NCI-H446 (cell line): Measurements from ENCODE around the gene ZBTB5.

Experiments used
- DNase-seq, 2 experiments: peaks; one replicate each; lab custom pipeline; 2025; lab: John Stamatoyannopoulos, UW

ZBTB5 gene

DNA sequence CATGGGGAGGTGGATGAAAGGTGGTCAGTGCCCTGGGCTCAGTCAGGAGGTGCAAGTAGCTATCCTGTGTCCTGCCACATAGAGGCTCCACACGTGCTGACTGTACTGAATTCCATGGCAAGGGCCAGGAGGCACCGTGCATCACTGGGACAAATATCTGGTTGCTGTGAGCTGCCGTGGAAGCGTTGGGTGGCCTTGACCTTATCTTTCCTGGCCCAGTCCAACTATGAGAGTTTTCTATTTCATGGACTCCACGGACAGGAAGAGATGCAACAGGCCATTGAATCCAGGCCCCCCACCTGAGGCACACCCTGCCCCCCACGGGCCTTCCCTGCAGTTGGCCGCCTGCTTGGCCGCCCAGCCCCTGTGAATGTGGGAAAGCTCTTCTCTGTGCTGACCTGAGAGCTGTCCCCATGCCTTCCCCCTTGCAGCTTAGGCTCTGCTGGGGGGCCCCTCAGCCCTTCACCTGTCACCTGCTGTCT is 41.0 kb downstream of the ZBTB5 start:
- DNase-seq = no peak

DNA sequence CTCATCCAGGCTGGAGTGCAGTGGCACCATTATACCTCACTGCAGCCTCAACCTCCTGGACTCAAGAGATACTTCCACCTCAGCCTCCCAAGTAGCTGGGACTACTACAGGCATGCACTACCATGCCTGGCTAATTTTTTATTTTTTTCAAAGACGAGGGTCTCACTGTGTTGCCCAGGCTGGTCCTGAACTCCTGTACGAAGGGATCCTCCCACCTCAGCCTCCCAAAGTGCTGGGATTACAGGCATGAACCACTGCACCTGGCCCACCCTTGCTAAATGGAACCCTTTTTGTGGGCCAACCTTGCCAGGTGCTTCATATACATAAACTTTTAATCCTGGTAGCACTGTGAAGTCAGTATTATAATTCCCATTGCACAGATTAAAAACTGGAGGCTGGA is 41.7 kb downstream of the ZBTB5 start:
- no peak for DNase-seq

DNA sequence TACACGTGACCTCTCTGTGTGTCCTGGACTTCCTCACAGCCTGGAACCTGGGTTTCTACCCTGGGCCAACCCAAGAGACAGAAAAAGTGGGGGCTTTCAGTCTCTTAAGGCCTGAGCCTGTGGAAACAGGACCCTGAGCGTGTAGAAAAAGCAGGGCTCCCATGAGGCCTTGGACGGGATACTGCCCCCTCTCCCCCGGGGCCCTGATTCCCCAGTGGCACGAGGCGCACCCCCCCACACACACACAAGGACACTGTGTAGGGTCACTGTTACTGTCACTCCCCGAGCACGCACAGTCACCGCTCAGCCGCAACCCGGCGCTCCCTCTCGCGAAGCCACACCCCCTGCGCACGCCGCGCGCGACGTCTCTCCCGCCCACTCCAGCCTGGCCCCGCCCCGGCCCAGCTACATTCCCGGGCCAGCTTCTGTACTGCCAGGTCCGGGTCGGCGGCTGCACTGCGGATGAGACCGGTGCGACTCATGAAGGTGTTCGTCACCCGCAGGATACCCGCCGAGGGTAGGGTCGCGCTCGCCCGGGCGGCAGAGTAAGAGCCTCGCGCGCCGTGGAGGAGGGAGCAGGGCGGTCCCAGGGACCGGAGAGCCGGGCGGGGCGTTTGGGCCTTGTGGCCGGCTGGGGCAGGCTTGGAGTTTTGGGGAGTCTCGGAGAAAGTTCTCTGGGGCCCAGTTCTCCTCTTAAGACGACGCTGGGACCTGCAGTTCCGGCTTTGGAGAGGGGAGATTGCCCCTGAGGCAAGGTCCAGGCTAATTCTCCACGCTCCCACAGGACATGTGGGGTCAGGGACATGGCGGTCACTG is 42.8 kb downstream of the ZBTB5 start, which contains the start of gene GRHPR:
Gene GRHPR, plus strand, starts transcription at position 408 of the 816 bp plus-strand sequence. Its CDS starts 55 bp downstream, at position 463.
- peak; percentile 37 to 84 for DNase-seq

DNA sequence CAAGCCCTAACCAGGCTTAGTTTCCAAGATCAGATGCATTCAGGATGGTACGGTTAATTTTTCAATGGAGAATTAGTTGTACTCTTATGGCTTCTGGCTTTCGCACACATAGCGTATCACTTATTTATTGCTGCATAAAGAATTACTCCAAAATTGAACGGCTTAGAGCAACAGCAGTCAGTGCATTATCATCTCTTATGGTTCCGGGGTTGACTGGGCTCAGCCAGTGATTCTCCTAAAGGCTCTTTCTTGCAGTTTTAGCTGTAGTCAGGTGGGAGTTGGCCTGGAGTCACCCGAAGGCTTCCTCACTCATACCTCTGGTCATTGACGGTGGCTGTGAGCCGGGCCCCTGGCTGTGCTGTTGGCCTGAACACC is 43.3 kb downstream of the ZBTB5 start:
- no peak for DNase-seq

DNA sequence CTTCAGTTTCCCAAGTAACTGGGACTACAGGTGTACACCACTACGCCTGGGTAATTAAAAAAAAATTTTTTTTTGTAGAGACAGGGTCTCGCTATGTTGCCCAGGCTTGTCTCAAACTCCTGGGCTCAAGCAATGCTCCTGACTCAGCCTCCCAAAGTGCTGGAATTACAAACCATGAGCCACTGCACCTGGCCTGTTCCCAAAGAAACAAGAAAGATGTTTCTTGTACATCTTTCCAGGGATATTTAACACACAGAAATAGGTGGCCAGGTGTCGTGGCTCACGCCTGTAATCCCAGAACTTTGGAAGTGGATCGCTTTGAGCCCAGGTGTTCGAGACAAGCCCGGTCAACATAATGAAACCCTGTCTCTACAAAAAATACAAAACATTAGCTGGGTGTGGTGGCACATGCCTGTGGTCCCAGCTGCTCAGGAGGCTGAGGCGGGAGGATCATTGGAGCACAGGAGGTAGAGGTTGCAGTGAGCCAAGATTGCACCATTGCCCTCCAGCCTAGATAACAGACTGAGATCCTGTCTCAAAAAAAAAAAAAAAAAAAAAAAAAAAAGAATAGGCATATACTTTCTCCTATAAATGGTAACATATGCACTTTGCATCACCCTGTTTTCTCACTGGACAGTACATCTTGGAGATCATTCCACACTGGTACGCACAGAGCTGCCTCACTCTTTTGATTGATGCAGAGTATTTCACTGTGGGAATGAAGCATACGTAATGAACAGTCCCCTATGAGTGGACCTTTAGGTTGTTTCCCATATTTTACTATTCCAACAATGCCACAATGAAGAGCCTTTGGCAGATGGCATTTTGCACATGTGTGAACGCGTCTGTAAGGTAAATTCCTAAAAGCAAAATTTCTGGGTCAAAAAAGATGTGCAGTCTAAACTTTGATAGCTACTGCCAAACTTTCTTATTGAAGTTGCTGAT is 44.7 kb downstream of the ZBTB5 start:
- DNase-seq = no peak

DNA sequence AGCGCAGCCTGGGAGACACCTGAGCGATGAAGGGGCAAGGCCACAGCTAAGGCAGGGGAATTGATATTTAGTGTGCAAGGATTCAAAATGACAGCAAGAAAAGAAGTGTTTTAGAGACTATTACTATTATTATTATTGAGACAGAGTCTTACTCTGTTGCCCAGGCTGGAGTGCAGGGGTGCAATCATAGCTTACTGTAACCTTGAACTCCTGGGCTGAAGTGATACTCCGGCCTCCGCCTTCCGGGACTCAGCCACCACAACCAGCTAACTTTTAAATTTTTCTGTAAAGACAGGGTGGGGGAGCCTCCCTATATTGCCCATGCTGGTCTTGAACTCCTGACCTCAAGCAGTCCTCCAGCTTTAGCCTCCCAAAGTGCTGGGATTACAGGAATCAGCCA is 46.0 kb downstream of the ZBTB5 start:
- no peak for DNase-seq

DNA sequence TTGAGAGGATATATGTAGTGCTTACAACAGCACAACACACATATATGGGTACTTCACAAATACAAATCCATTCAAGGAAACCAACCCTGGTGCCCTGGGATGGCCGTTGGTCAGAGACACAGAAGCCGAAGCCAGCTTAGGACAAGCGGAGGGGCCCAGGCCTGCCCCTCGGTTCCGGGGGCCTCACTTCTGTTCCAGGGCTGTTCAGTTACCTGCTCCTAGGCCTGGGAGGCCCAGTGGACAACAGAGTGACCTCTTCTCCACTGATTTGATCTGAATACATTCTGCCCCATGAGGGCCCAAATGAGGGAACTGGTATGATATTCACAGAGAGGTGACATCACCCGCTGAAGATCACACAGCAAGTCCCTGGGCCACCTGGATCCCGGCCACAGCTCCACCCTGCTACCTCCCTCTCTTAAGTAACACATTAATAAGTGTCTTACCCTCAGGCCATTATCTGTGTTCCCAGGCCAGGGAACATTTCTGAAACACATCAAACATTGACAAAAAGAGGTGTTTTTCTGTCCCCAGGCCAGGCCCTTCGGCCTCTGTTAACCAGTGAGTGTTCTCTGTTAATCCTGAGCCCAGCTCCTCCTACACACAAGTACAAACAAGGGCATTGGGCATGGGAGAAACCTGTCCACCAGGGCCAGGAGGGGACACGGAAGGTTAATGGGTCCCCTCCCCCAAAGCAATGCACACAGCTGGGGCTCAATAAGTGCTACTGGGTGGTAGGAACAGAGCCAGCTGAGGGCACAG is 47.2 kb downstream of the ZBTB5 start:
- no peak for DNase-seq

DNA sequence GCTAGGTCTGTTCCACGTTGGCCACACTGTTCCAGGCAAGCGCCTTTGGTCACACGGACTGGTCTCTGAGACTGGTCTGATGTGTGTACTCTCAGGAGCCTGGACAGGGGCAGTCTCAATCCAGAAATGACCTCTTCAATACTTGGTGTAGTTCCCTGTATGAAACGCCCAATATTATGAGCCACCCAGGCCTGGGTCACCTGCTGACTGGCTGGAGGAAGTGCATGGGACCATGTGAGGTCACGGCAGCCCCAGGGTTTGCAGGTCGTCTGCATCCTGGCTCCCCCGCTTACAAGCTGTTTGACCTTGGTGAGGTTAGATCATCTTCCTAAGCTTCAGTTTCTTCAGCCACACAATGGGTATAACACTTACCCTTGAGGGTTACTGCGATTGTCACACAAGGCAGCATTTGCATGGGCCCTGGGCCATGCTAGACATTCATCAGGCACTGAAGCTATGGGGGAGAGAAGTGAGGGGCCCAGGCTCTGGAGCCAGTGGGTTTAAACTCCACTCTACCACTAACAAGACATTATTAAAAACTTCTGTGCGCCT is 47.9 kb downstream of the ZBTB5 start:
- DNase-seq = no peak

DNA sequence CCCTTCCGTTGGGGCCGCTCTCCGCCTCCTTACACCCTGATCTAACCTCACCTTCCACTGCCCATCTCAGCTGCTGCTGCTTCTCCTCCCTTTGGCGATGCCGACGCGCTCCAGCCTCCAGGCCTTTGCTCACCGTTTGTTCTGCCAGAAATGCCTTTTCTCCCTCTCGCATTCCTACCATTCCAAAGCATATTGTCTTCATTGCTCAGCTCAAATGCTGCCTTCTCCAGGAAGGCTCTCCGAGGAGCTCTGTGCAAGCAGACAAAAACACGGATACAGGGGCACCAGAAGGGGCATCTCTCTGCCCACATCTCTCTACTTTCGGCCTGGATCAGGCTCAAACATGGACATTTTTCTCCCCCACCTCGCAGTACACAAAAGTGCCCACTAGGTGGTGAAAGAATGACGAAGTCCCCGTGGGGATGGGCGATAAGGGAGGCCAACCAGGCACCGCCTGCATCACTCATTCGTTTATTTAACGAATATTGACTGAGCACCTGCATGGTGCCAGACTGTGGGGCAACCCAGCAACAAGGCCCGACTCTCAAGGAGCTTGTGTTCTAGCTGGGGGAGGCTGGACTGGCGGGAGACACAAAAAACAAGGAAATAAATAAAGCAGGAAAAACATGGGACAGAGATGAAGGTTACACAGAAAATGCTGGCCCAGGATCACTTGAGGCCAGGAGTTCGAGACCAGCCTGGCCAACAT is 50.1 kb downstream of the ZBTB5 start:
- DNase-seq = peak; percentile 63 to 87

DNA sequence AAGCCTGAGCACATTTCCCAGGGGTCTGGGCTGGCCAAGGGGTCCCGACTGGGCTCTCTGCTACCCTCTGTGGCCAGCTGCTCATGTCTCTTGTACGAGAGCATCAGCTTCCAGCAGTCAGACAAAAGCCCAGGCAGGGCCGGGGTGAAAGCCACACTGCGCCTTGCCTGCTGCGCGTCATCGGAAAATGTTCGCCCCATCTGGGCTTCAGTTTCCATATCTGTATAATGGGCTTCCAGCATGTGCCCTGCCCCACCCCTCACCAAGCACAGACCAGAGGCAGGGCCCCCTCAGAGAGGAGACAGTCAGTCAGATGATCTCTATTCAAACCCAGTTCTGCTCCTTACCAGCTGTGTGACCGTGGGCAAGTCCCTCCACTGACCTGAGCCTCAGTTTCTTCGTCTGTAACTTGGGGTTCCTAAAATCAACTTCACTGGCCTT is 50.7 kb downstream of the ZBTB5 start:
- no peak for DNase-seq

DNA sequence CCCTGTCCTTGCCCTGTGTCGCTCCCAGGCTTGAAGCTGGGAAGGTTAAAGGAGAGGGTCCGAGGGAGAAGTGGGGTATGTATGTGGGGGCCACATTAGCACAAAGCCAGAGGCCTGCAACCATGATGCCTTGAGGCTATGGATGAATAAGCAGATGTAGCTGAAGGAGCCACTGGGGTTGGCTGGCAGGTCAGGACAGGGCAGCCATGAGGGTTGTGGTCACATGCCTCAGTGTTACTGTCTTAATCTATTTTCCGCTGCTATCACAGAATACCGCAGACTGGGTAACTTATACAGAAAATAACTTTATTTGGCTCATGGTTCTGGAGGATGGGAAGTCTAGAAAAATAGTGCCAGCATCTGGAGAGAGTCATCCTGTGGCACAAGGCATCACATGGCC is 51.9 kb downstream of the ZBTB5 start:
- no peak for DNase-seq

DNA sequence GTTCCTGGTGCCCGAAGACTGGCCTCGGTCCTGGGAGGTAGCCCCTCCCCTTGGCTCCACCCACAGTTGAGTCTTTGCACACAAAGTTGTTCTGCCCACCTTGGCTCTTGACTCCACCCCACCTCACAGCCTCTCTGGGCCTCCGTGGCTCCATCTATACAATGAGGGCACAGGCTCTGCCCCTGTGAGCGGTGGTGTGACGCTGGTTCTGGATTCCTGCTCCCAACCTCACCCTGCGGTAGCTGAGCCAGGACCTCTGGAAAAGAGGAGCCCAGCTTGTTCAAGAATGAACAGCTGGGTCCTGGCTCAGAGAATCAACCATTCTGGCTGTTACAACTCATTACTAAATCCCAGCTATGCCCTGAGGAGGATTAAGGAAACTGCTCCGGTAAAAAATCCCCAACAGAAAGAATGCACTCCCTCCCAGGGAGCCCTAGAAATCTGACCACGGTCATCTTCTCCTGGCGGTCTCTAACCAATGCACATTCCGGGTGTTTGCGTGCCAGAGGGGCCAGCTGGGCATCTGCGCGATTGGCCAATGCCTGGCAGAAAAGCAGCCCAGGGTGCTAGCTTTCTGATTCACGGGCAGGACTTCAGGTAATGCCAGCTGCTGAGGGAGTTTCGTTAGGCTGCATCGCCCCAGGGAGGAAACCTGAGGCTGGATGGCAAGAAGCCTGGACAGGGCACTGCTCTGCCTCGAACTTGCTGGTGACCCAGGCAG is 52.7 kb downstream of the ZBTB5 start:
- no peak for DNase-seq

DNA sequence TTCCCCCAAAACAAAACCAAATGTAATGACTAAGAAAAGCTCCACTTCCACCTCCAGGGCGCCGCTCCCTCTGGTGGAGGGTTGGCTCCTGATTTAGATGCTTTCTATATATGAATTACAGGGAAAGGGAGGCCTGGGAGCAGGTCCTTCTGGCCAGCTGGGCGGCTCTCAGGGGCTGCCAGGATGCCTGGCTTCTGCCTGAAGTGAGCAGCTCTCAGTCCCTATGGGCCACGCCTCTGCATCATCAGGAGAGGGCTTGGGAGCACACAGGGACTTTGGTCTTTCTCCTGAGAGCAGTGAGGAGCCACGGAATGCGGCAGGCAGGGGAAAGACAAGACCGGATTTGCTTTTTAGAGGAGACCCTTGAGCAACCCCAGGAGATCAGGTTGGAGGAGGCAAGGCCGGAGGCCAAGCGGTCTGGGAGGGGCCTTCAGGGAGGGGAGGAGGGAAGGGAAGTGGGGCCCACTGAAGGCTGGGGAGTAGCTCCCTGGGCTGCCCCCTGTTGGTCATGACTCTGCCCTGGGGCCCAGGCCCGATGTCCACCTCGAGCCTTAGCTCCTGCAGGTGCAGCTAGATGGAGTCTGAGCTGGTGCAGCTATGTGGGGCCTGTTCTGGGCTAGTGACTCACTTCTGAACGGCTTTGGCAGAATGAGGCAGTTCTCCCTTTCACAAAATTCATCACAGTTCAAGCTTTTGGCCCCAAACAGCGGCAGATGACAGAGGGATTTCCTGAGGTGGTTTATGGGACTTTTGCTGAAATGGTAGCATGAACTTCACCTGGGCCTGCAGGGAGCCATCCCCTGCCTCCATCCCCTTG is 54.1 kb downstream of the ZBTB5 start:
- no peak for DNase-seq

DNA sequence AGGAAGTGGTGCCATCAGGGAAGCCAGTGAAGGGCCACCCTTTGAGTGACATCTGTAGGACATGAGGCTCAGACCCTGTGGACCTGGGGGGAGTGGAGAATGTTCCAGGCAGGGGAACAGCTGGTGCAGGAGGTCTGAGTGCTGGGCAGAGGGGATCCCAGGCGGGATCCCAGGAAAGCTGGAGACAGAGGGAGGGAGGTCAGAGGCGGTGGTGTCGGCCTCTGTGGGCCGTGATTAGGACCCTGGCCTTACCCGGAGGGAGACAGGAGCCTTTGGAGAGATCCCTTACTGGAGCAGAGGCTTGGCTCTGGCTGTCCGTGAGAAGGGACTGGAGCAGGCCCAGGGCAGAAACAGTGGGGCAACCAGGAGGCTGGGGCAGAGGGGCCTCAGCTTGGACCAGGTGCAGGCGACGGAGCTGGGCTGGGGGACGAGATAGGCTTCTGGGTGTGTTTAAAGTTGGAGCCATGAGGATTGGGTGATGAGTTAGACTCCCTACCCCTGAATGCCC is 54.8 kb downstream of the ZBTB5 start:
- no peak for DNase-seq

DNA sequence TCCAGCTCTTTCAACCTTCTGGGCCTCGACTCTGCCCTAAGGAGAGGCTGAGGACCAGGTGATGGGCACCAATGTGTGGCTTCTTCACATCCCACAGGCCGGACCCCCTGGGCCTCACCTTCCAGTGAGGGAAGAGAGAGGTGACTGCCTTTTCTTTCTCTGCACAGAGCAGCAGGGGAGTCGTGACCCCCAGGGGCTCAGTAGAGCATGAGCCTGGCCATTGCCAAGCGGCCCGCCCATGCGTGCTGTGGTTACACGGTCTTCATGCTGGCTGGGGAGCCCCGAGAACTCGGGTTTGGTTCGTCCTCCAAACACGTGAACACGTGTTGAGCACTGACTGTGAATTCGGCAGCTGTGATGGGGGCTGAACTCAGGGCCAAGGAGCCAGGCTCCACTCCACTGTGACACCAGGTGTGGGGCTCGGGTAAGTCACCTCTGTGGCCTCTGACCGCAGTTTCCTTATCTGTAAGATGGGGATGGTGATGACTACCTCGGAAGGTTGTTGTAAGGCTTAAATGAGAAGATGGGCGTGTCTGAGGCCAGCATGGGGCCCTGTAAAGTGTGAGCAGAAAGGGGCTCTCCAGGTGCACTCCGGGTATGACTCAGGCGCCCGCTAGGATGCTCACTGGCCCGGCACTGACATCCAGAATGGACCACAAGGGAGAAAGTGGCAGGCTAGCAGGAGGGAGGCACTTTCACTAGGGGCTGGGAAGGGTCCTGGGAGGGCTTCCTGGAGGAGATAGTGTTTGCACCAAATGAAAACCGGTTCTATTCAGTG is 56.1 kb downstream of the ZBTB5 start:
- DNase-seq = no peak

DNA sequence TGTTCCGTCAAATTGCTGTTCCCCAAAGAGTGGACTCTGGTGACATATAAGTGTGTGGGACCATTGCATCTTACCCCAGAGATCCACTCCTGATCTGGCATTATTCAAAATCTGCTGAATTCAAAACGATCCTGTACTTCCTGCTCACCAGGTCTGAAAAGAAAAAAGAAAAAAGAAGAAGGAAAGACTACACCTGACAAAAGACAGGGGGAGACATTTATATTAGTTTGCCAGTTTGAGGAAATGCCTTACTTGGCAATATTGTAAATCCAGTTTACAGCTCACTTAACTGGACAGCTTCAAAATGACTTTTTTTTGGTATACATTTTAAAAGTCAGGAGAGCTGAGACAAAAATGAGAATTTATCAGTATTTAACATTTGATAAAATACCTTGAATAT is 57.8 kb downstream of the ZBTB5 start:
- no peak for DNase-seq

DNA sequence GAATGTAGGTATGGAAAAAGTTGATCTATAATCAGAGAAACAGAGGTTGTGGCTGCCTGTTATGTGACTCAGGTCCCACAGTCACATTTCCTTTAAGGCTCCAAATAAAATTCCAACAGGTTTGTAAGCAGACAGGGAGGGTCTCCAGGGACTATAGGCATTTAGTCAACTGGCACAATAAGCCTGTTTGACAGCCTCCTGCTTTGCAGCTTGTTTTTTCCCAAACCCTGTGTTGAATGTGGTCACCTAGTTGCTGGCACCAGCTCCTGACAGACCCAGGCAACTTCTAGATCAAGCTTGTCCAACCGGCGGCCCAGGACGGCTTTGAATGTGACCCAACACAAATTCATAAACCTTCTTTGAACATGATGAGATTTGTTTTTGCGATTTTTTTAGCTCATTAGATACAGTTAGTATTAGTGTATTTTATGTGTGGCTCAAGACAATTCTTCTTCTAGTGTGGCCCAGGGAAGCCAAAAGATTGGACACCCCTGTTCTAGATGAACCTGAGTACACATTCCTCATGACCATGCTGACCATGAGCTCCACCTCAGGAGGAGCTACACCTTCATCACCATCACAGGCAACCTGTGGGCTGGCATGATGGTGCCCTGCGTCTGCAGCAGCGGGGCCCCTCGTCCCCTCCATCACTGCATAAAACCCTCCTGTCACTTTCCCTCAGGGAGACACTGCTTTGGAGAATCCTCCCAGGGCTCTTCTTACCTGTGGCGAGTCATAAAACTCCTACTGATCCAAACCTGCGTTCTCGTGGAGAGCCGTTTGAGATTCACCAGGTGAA is 58.4 kb downstream of the ZBTB5 start:
- DNase-seq = no peak
